Measurements from ENCODE around the gene LBHD2. TPM values are rescaled to one million over a fixed set of nuclear protein-coding genes. Genes with fewer than 3 reads are reported as not detected.
A peak's percentile ranks its signal among the peaks of the same experiment; 100 is the strongest.

Gene LBHD2
- total and polyA plus RNA-seq, 10 of the 15 experiments (the other 5 are each of a cell fraction or from before 2014, with no cell fraction given), result not detected

DNA sequence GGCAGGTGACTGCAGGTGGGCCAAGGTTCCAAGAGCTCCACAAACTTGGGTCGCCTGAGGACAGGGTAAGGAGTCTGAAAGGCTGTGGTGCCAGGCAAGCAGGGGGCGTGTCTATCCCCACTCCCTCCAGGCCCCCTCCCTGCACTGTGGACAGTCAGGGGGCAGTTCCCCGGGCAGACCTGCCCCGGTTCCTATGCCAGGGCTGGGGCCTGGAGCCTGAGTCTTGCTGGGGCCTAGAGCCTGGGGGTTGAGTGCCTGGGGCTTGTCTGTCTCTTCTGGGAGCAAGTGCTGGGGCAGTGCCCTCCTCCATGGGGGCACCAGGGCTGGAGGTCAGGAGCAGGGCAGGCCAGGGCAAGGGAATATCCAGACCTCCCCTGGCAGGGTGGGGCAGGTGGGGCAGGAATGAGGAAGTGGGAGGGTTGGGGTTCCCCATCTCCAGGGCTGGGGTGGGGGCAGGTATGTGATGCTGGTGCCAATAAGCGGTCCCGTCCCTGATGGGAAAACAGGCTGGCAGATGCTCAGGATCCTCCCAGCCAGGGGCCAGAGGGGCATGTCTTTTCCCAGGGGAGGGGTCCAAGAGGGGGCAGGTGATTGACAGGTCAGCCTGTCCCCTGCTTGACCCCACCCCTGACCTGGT, 27.3 kb downstream of the LBHD2 start (continued):
- TF ChIP-seq NR2F1 (conservative IDR thresholded peaks at IDR 0.05) (peak; percentile 91), NRF1 (conservative IDR thresholded peaks at IDR 0.05; ENCODE audit: low read depth, low read length) (no peak), FOXM1 (IDR thresholded peaks at IDR 0.05; ENCODE audit: low read depth, low read length) (no peak), SUZ12 (IDR thresholded peaks at IDR 0.05; ENCODE audit: unreplicated experiment) (no peak), STAT3 (IDR thresholded peaks at IDR 0.05; ENCODE audit: low read depth, low read length) (no peak), ZBTB4 (CRISPR knock-in tag; IDR thresholded peaks at IDR 0.05) (no peak), NFYB (IDR thresholded peaks at IDR 0.05; ENCODE audit: insufficient read depth, low read depth, low read length) (no peak), RUNX3 (IDR thresholded peaks at IDR 0.05; ENCODE audit: low read length) (peak; percentile 49; the same call in 1 of the 2 replicates), TCF3 (IDR thresholded peaks at IDR 0.05; ENCODE audit: borderline replicate concordance, insufficient read depth, low read depth, low read length) (no peak), SIN3A (IDR thresholded peaks at IDR 0.05; ENCODE audit: low read depth, low read length) (no peak), POU2F2 (IDR thresholded peaks at IDR 0.05; ENCODE audit: borderline replicate concordance, low read depth, low read length) (0 out of 3 replicates have a peak, but pooled peaks have one; percentile 11), TBL1XR1 (IDR thresholded peaks at IDR 0.05; ENCODE audit: low read depth, low read length) (no peak), RB1 (IDR thresholded peaks at IDR 0.05; ENCODE audit: borderline replicate concordance) (no peak), CREM (IDR thresholded peaks at IDR 0.05; ENCODE audit: low read depth) (peak; percentile 32; the same call in 1 of the 2 replicates), ZNF274 (IDR thresholded peaks at IDR 0.05; ENCODE audit: insufficient read depth, insufficient read length) (no peak), IKZF1 (conservative IDR thresholded peaks at IDR 0.05) (peak; percentile 89)
- TF ChIP-seq, protein P1, sequence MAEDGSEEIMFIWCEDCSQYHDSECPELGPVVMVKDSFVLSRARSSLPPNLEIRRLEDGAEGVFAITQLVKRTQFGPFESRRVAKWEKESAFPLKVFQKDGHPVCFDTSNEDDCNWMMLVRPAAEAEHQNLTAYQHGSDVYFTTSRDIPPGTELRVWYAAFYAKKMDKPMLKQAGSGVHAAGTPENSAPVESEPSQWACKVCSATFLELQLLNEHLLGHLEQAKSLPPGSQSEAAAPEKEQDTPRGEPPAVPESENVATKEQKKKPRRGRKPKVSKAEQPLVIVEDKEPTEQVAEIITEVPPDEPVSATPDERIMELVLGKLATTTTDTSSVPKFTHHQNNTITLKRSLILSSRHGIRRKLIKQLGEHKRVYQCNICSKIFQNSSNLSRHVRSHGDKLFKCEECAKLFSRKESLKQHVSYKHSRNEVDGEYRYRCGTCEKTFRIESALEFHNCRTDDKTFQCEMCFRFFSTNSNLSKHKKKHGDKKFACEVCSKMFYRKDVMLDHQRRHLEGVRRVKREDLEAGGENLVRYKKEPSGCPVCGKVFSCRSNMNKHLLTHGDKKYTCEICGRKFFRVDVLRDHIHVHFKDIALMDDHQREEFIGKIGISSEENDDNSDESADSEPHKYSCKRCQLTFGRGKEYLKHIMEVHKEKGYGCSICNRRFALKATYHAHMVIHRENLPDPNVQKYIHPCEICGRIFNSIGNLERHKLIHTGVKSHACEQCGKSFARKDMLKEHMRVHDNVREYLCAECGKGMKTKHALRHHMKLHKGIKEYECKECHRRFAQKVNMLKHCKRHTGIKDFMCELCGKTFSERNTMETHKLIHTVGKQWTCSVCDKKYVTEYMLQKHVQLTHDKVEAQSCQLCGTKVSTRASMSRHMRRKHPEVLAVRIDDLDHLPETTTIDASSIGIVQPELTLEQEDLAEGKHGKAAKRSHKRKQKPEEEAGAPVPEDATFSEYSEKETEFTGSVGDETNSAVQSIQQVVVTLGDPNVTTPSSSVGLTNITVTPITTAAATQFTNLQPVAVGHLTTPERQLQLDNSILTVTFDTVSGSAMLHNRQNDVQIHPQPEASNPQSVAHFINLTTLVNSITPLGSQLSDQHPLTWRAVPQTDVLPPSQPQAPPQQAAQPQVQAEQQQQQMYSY (CRISPR knock-in tag; IDR thresholded peaks at IDR 0.05), result no peak
- TF ChIP-seq, protein P2, sequence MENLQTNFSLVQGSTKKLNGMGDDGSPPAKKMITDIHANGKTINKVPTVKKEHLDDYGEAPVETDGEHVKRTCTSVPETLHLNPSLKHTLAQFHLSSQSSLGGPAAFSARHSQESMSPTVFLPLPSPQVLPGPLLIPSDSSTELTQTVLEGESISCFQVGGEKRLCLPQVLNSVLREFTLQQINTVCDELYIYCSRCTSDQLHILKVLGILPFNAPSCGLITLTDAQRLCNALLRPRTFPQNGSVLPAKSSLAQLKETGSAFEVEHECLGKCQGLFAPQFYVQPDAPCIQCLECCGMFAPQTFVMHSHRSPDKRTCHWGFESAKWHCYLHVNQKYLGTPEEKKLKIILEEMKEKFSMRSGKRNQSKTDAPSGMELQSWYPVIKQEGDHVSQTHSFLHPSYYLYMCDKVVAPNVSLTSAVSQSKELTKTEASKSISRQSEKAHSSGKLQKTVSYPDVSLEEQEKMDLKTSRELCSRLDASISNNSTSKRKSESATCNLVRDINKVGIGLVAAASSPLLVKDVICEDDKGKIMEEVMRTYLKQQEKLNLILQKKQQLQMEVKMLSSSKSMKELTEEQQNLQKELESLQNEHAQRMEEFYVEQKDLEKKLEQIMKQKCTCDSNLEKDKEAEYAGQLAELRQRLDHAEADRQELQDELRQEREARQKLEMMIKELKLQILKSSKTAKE (IDR thresholded peaks at IDR 0.05; ENCODE audit: low read depth, poor library complexity, severe bottlenecking), result no peak
- TF ChIP-seq, protein P3, sequence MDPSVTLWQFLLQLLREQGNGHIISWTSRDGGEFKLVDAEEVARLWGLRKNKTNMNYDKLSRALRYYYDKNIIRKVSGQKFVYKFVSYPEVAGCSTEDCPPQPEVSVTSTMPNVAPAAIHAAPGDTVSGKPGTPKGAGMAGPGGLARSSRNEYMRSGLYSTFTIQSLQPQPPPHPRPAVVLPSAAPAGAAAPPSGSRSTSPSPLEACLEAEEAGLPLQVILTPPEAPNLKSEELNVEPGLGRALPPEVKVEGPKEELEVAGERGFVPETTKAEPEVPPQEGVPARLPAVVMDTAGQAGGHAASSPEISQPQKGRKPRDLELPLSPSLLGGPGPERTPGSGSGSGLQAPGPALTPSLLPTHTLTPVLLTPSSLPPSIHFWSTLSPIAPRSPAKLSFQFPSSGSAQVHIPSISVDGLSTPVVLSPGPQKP (IDR thresholded peaks at IDR 0.05; ENCODE audit: low read depth, low read length), result no peak
